Smooth muscle cell (in vitro differentiated cells): ENCODE data around the gene COLEC12. TPM values are rescaled to one million over a fixed set of nuclear protein-coding genes. Genes with fewer than 3 reads are reported as not detected.

Experiments used
- DNase-seq: peaks from one replicate; lab custom pipeline; 2025; ENCODE audit not compliant: unreplicated experiment; lab: John Stamatoyannopoulos, UW
- H2AFZ ChIP-seq: fragments of 200-600 bp; sonication (generic); 2 replicates; pipeline ENCODE4 v1.6.0; 2016; ENCODE audit warnings: antibody characterized with exemption, low read depth, mild to moderate bottlenecking
- H3F3A ChIP-seq: fragments of 200-600 bp; sonication (generic); 2 replicates; pipeline ENCODE4 v1.6.0; 2017; ENCODE audit warnings: antibody characterized with exemption, low read depth
- H3K27ac ChIP-seq: fragments of 200-600 bp; sonication (generic); 2 replicates; pipeline ENCODE4 v1.5.1; 2016; ENCODE audit warnings: low read depth, mild to moderate bottlenecking
- H3K27me3 ChIP-seq: fragments of 200-600 bp; sonication (generic); 2 replicates; pipeline ENCODE4 v1.6.1; 2016; ENCODE audit warnings: low read depth, mild to moderate bottlenecking
- H3K36me3 ChIP-seq: fragments of 200-600 bp; sonication (generic); 2 replicates; pipeline ENCODE4 v1.5.1; 2016; ENCODE audit warnings: low read depth
- H3K4me1 ChIP-seq: fragments of 200-600 bp; sonication (generic); 2 replicates; pipeline ENCODE4 v1.5.1; 2016; ENCODE audit warnings: low read depth
- H3K4me2 ChIP-seq: fragments of 200-600 bp; sonication (generic); 2 replicates; pipeline ENCODE4 v1.6.0; 2016; ENCODE audit warnings: mild to moderate bottlenecking
- H3K4me3 ChIP-seq: fragments of 200-600 bp; sonication (generic); 2 replicates; pipeline ENCODE4 v1.5.1; 2016; ENCODE audit warnings: mild to moderate bottlenecking
- H3K79me2 ChIP-seq: fragments of 200-600 bp; sonication (generic); 2 replicates; pipeline ENCODE4 v1.6.0; 2016; ENCODE audit warnings: low read depth, mild to moderate bottlenecking
- H3K9ac ChIP-seq: fragments of 200-600 bp; sonication (generic); 2 replicates; pipeline ENCODE4 v1.6.0; 2016; ENCODE audit warnings: low read depth
- H3K9me3 ChIP-seq: fragments of 200-600 bp; sonication (generic); replicated peaks from 2 replicates; pipeline ENCODE4 v1.5.1; 2016; ENCODE audit warnings: low read depth
- H4K20me1 ChIP-seq: fragments of 200-600 bp; sonication (generic); 2 replicates; pipeline ENCODE4 v1.6.0; 2016; ENCODE audit warnings: low read depth
- WGBS: methylation state at CpG from one replicate; pipeline ENCODE4 v1.1.7; 2016; ENCODE audit warnings: low lambda C conversion rate; 5-methylcytosine and 5-hydroxymethylcytosine counted together
- polyA plus RNA-seq: library from polyadenylated mRNA; unstranded; fragments of >200 nt; fragmentation: Nextera tagmentation; extraction: Ambion mirVana; gene quantifications from 2 replicates; pipeline ENCODE4 v1.2.1, GENCODE V29; 2016
- total RNA-seq: library from RNA; depleted of rRNA; stranded (reverse); fragments of >200 nt; gene quantifications from 2 replicates; pipeline ENCODE4 v1.2.3, GENCODE V29; 2014
- TF ChIP-seq, protein P1 (sequence below): fragments of 200-600 bp; sonication (generic); IDR thresholded peaks from 2 replicates; pipeline ENCODE4 v1.5.1; 2017; ENCODE audit warnings: borderline replicate concordance, mild to moderate bottlenecking, antibody characterized with exemption; ENCODE audit not compliant: insufficient read depth, poor library complexity, severe bottlenecking

COLEC12 gene
- total and polyA plus RNA-seq, 2 experiments from 2014 or later: 10.8 to 13.7 TPM

DNA sequence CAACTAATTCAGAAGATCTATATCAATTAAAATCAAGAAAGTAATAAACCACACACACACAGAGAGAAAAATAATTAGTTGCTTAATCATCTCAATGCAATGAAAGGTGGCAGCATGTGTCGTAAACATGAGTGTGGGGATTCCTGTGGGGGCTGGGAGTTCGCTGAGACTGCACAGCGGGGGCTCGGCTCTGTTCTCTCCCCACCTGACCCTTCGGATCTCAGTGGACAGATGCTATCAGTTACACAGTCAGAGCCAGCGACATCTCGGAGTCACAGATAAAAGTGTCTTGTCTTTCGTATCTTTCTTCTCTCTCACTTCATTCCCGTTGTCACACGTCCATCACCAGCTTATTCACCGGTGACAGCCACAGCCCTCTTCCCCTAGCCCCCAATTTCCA, 37.1 kb downstream of the COLEC12 start:
- H3K4me3 ChIP-seq: no peak overlapping the region
- no peaks in the 10 kb centered on the region for H4K20me1 ChIP-seq
- no peaks in the 10 kb centered on the region for H3K79me2 ChIP-seq
- no peaks in the 10 kb centered on the region for H3K4me1 ChIP-seq
- H3F3A ChIP-seq: peaks cover 10% of the 10 kb centered on the region
- H3K27me3 ChIP-seq: no peaks in the 10 kb centered on the region
- no peak overlapping the region for H3K27ac ChIP-seq
- TF ChIP-seq, protein P1, sequence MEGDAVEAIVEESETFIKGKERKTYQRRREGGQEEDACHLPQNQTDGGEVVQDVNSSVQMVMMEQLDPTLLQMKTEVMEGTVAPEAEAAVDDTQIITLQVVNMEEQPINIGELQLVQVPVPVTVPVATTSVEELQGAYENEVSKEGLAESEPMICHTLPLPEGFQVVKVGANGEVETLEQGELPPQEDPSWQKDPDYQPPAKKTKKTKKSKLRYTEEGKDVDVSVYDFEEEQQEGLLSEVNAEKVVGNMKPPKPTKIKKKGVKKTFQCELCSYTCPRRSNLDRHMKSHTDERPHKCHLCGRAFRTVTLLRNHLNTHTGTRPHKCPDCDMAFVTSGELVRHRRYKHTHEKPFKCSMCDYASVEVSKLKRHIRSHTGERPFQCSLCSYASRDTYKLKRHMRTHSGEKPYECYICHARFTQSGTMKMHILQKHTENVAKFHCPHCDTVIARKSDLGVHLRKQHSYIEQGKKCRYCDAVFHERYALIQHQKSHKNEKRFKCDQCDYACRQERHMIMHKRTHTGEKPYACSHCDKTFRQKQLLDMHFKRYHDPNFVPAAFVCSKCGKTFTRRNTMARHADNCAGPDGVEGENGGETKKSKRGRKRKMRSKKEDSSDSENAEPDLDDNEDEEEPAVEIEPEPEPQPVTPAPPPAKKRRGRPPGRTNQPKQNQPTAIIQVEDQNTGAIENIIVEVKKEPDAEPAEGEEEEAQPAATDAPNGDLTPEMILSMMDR: no peak
- H3K36me3 ChIP-seq: no peaks in the 10 kb centered on the region
- no peak overlapping the region for H2AFZ ChIP-seq
- no peak for DNase-seq
- no peaks in the 10 kb centered on the region for H3K9me3 ChIP-seq
- no peak overlapping the region for H3K4me2 ChIP-seq
- no peak overlapping the region for H3K9ac ChIP-seq
- 89% methylated on average over 11 of the region's 11 CpGs for WGBS

DNA sequence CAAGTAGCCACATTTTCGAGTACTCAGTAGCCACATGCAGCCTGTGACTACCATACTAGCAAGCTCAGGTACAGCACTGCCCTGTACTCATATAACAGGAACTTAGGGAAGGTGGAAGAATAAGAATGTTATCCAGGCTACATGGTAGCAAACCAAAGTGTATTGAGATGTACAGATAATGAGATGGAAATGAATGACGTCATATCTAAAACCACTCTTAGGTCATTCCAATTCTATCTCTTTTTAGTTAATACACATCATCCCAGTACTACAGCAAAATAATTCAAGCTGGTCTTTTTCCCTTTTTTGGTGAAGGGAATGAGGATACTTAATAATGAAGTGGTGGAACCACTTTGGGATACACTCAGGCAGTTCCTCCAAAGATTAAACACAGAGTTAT, 38.7 kb downstream of the COLEC12 start:
- H2AFZ ChIP-seq: no peak overlapping the region
- no peaks in the 10 kb centered on the region for H3K27me3 ChIP-seq
- no peak for DNase-seq
- H4K20me1 ChIP-seq: no peaks in the 10 kb centered on the region
- no peaks in the 10 kb centered on the region for H3K79me2 ChIP-seq
- 72% methylated on average over 2 of the region's 2 CpGs for WGBS
- TF ChIP-seq, protein P1: no peak
- H3K9ac ChIP-seq: no peak overlapping the region
- H3K27ac ChIP-seq: no peak overlapping the region
- H3K4me3 ChIP-seq: no peak overlapping the region
- peaks cover 10% of the 10 kb centered on the region for H3K4me1 ChIP-seq
- no peaks in the 10 kb centered on the region for H3K36me3 ChIP-seq
- H3K9me3 ChIP-seq: no peaks in the 10 kb centered on the region
- H3K4me2 ChIP-seq: no peak overlapping the region
- peaks cover 16% of the 10 kb centered on the region for H3F3A ChIP-seq

DNA sequence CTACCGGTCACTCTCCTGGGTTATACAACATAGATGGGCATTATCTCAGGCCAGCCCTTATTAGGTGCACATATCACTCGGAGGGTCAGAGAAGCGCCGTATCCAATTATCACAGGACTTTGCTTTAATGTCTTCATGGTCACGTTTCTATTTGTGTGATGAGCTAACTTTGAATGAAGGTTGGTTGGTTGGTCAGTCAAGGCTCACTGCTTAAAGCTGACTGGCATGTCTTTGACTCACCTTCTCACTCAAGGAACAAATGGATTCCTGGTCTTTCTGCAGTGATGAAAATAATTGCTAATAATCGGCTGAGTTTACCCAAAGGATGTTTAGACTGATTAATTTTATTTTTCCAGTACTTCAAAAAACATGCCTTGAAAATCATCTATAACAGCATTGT, 39.7 kb downstream of the COLEC12 start:
- peaks cover 12% of the 10 kb centered on the region for H3K4me1 ChIP-seq
- no peak overlapping the region for H3K4me2 ChIP-seq
- H3F3A ChIP-seq: peaks cover 16% of the 10 kb centered on the region
- H3K27me3 ChIP-seq: no peaks in the 10 kb centered on the region
- H3K79me2 ChIP-seq: no peaks in the 10 kb centered on the region
- no peak overlapping the region for H3K27ac ChIP-seq
- TF ChIP-seq, protein P1: no peak
- no peaks in the 10 kb centered on the region for H3K9me3 ChIP-seq
- no peak overlapping the region for H2AFZ ChIP-seq
- no peak for DNase-seq
- 82% methylated on average over 6 of the region's 6 CpGs for WGBS
- no peak overlapping the region for H3K9ac ChIP-seq
- no peaks in the 10 kb centered on the region for H4K20me1 ChIP-seq
- no peaks in the 10 kb centered on the region for H3K36me3 ChIP-seq
- H3K4me3 ChIP-seq: no peak overlapping the region

DNA sequence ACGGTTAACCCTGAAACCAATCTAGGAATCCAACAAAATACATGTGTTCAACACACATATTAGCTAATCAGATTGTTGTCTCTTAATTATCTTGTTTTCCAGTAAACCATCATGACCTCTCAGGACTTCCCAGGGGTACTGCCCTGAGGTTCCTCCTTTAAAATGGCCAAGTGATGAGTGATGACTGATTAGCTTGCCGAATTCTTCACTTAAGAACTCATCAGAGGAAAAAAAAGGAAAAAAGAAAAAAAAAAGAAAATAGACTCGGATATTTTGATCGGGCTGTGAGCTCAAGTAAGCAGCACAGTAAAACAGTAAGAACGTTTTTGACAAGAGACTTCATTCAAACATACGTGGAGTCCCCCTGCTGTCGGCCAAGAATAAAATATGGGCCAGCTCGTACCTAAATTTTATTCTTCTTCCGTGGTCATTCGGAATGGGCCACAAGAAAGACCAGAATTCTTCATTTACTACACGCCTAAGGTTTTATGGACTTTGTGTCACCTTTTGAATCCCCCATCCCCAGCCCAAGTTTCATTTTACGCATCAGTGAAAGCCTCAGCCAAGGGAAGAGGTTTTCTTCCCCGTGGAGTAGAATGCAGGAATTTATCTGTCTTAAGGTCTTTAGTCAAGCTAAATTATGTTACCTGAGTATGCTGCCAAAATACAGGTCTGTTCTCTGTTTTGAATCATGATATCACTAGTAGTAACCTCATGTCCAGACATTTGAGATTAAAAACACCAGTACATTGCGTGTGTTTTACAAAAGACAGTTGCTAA, 40.5 kb downstream of the COLEC12 start:
- Histone ChIP-seq H2AFZ (no peak overlapping the region), H3K4me2 (no peak overlapping the region), H3K9me3 (no peaks in the 10 kb centered on the region), H3F3A (peaks cover 16% of the 10 kb centered on the region), H3K4me3 (no peak overlapping the region), H3K4me1 (peaks cover 12% of the 10 kb centered on the region), H3K36me3 (no peaks in the 10 kb centered on the region), H4K20me1 (no peaks in the 10 kb centered on the region), H3K27me3 (no peaks in the 10 kb centered on the region), H3K79me2 (no peaks in the 10 kb centered on the region), H3K27ac (no peak overlapping the region), H3K9ac (no peak overlapping the region)
- DNase-seq: no peak
- TF ChIP-seq, protein P1: no peak
- 90% methylated on average over 14 of the region's 14 CpGs for WGBS
